ENCODE measurements around the gene TXNDC11. TPM values are rescaled to one million over a fixed set of nuclear protein-coding genes. Genes with fewer than 3 reads are reported as not detected.

The TXNDC11 gene
- total RNA-seq, 1 experiment from 2014 or later, result 11.1 TPM

DNA sequence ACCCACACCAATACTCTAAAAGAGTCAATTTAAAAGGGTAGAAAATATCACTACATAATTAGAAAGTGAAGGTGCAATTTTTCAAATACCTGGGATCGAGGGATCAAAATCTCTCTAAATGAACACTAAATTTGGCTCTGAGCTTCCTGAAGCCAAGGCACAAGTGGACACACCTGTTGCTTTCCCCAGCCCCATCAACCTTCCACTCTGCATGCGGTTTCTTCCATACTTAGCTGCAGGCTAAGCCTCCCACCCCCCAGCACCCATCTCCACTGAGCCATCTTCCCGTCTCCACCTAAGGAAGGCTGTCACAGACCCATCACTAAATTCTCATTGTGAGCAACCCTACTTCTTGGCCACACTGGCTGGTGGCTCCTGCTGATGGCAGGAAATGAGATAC lies 30.5 kb downstream of the TXNDC11 start (continued):
- TF ChIP-seq NR1H2 (CRISPR knock-in tag; IDR thresholded peaks at IDR 0.05), result no peak
- TF ChIP-seq ELF4 (CRISPR knock-in tag; IDR thresholded peaks at IDR 0.05; ENCODE audit: low read depth), result no peak
- TF ChIP-seq CREB1 (CRISPR knock-in tag; IDR thresholded peaks at IDR 0.05), result no peak

- no peak overlapping the region for H3K4me3 Mint-ChIP-seq
- H3K36me3 Mint-ChIP-seq, result peaks cover 2% of the 10 kb centered on the region; the same call in 1 of the 2 replicates
- no peaks in the 10 kb centered on the region for H3K9me3 Mint-ChIP-seq
- H3K27ac Mint-ChIP-seq, result peak overlapping the region; percentile 57; the same call in 1 of the 2 replicates
- ChIA-PET CTCF (interaction anchor here (0.5 to 1.8 kb wide), 3 partner anchors 180 to 316 kb away, joined by 3 to 8 read pairs (median 8); no protein-coding TSS in a partner anchor), POLR2A (no interaction called here)
- no peaks in the 10 kb centered on the region for H3K27me3 Mint-ChIP-seq (ENCODE audit: low read depth)
- no peaks in the 10 kb centered on the region for H3K4me1 Mint-ChIP-seq
- no peak for ATAC-seq
- DNase-seq (ENCODE audit: low spot score), result no peak
- TF ChIP-seq, protein P1, sequence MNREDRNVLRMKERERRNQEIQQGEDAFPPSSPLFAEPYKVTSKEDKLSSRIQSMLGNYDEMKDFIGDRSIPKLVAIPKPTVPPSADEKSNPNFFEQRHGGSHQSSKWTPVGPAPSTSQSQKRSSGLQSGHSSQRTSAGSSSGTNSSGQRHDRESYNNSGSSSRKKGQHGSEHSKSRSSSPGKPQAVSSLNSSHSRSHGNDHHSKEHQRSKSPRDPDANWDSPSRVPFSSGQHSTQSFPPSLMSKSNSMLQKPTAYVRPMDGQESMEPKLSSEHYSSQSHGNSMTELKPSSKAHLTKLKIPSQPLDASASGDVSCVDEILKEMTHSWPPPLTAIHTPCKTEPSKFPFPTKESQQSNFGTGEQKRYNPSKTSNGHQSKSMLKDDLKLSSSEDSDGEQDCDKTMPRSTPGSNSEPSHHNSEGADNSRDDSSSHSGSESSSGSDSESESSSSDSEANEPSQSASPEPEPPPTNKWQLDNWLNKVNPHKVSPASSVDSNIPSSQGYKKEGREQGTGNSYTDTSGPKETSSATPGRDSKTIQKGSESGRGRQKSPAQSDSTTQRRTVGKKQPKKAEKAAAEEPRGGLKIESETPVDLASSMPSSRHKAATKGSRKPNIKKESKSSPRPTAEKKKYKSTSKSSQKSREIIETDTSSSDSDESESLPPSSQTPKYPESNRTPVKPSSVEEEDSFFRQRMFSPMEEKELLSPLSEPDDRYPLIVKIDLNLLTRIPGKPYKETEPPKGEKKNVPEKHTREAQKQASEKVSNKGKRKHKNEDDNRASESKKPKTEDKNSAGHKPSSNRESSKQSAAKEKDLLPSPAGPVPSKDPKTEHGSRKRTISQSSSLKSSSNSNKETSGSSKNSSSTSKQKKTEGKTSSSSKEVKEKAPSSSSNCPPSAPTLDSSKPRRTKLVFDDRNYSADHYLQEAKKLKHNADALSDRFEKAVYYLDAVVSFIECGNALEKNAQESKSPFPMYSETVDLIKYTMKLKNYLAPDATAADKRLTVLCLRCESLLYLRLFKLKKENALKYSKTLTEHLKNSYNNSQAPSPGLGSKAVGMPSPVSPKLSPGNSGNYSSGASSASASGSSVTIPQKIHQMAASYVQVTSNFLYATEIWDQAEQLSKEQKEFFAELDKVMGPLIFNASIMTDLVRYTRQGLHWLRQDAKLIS (CRISPR knock-in tag; IDR thresholded peaks at IDR 0.05; ENCODE audit: borderline replicate concordance), result no peak
- TF ChIP-seq NFE2L1 (CRISPR knock-in tag; IDR thresholded peaks at IDR 0.05) (no peak), OVOL2 (CRISPR knock-in tag; IDR thresholded peaks at IDR 0.05; ENCODE audit: borderline replicate concordance) (no peak), ZNF263 (CRISPR knock-in tag; IDR thresholded peaks at IDR 0.05; ENCODE audit: low read depth) (no peak), E2F1 (CRISPR knock-in tag; IDR thresholded peaks at IDR 0.05) (no peak), CREB1 (CRISPR knock-in tag; IDR thresholded peaks at IDR 0.05) (no peak), ZNF425 (CRISPR knock-in tag; conservative IDR thresholded peaks at IDR 0.05) (no peak), EMX1 (CRISPR knock-in tag; IDR thresholded peaks at IDR 0.05) (no peak), ZBTB21 (CRISPR knock-in tag; IDR thresholded peaks at IDR 0.05; ENCODE audit: borderline replicate concordance) (no peak), SMAD4 (CRISPR knock-in tag; IDR thresholded peaks at IDR 0.05) (no peak), USF2 (CRISPR knock-in tag; IDR thresholded peaks at IDR 0.05) (no peak), SOX15 (CRISPR knock-in tag; IDR thresholded peaks at IDR 0.05) (no peak), FOXP1 (CRISPR knock-in tag; IDR thresholded peaks at IDR 0.05; ENCODE audit: borderline replicate concordance) (no peak), CDX4 (CRISPR knock-in tag; IDR thresholded peaks at IDR 0.05; ENCODE audit: borderline replicate concordance) (no peak)
- TF ChIP-seq, protein P2, sequence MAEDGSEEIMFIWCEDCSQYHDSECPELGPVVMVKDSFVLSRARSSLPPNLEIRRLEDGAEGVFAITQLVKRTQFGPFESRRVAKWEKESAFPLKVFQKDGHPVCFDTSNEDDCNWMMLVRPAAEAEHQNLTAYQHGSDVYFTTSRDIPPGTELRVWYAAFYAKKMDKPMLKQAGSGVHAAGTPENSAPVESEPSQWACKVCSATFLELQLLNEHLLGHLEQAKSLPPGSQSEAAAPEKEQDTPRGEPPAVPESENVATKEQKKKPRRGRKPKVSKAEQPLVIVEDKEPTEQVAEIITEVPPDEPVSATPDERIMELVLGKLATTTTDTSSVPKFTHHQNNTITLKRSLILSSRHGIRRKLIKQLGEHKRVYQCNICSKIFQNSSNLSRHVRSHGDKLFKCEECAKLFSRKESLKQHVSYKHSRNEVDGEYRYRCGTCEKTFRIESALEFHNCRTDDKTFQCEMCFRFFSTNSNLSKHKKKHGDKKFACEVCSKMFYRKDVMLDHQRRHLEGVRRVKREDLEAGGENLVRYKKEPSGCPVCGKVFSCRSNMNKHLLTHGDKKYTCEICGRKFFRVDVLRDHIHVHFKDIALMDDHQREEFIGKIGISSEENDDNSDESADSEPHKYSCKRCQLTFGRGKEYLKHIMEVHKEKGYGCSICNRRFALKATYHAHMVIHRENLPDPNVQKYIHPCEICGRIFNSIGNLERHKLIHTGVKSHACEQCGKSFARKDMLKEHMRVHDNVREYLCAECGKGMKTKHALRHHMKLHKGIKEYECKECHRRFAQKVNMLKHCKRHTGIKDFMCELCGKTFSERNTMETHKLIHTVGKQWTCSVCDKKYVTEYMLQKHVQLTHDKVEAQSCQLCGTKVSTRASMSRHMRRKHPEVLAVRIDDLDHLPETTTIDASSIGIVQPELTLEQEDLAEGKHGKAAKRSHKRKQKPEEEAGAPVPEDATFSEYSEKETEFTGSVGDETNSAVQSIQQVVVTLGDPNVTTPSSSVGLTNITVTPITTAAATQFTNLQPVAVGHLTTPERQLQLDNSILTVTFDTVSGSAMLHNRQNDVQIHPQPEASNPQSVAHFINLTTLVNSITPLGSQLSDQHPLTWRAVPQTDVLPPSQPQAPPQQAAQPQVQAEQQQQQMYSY (CRISPR knock-in tag; IDR thresholded peaks at IDR 0.05), result no peak
- TF ChIP-seq, protein P3, sequence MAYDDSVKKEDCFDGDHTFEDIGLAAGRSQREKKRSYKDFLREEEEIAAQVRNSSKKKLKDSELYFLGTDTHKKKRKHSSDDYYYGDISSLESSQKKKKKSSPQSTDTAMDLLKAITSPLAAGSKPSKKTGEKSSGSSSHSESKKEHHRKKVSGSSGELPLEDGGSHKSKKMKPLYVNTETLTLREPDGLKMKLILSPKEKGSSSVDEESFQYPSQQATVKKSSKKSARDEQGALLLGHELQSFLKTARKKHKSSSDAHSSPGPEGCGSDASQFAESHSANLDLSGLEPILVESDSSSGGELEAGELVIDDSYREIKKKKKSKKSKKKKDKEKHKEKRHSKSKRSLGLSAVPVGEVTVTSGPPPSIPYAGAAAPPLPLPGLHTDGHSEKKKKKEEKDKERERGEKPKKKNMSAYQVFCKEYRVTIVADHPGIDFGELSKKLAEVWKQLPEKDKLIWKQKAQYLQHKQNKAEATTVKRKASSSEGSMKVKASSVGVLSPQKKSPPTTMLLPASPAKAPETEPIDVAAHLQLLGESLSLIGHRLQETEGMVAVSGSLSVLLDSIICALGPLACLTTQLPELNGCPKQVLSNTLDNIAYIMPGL (CRISPR knock-in tag; IDR thresholded peaks at IDR 0.05), result no peak
- TF ChIP-seq, protein P4, sequence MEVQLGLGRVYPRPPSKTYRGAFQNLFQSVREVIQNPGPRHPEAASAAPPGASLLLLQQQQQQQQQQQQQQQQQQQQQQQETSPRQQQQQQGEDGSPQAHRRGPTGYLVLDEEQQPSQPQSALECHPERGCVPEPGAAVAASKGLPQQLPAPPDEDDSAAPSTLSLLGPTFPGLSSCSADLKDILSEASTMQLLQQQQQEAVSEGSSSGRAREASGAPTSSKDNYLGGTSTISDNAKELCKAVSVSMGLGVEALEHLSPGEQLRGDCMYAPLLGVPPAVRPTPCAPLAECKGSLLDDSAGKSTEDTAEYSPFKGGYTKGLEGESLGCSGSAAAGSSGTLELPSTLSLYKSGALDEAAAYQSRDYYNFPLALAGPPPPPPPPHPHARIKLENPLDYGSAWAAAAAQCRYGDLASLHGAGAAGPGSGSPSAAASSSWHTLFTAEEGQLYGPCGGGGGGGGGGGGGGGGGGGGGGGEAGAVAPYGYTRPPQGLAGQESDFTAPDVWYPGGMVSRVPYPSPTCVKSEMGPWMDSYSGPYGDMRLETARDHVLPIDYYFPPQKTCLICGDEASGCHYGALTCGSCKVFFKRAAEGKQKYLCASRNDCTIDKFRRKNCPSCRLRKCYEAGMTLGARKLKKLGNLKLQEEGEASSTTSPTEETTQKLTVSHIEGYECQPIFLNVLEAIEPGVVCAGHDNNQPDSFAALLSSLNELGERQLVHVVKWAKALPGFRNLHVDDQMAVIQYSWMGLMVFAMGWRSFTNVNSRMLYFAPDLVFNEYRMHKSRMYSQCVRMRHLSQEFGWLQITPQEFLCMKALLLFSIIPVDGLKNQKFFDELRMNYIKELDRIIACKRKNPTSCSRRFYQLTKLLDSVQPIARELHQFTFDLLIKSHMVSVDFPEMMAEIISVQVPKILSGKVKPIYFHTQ (CRISPR knock-in tag; IDR thresholded peaks at IDR 0.05), result no peak
Measured at GRCh38 chr16:11711662-11712061, 31.0 kb downstream of the TXNDC11 start.
